GM19467 (cell line): Measurements from ENCODE around the gene OSBPL2.

Experiments used
- ATAC-seq: cut with Tn5 transposase; IDR thresholded peaks from one replicate; pipeline ENCODE4 v1.9.1; 2021; ENCODE audit warnings: mild to moderate bottlenecking, moderate library complexity; ENCODE audit not compliant: unreplicated experiment

Gene OSBPL2

DNA sequence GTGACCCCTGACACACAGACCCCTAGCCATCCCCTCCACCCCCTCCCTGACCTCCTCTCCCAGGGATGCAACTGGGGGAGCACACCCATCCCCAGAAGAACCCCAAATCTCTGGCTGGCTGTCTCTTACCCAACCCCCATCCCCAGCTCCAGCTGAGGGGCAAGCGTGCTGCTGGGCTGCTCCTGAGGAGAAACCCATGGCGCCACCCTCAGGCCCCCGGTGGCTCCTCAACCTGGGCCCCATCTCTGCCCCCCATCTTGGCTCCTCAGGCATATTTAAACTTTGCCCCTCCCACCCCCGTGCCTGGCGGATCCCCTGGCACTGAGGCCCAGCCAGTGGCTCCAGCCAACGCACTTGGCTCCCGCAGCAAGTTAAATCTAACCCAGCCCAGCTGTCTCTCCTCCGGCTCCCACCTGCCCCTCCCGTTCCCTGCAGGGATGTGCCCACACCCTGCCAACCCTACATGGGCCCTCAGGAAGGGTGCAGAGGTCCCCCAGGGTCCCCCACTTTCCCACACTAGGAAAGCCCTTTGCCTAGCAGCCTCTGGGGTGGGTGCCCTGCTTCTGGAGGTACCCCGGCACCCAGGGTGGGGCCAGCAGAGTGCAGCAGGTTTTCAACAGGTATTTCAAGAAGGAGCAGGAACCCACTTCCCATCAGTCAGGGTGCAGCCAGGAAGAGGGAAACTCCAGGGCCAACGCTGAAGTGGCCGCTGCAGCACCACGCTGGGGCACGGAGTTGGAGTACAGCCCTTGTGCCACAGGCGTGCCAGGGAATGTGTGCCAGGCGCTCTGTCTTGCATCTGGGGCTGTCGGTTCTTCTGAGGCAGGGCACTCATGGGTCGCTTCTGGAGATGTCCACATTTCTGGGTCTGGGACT is 5.3 kb upstream of the OSBPL2 start:
- no peak for ATAC-seq

DNA sequence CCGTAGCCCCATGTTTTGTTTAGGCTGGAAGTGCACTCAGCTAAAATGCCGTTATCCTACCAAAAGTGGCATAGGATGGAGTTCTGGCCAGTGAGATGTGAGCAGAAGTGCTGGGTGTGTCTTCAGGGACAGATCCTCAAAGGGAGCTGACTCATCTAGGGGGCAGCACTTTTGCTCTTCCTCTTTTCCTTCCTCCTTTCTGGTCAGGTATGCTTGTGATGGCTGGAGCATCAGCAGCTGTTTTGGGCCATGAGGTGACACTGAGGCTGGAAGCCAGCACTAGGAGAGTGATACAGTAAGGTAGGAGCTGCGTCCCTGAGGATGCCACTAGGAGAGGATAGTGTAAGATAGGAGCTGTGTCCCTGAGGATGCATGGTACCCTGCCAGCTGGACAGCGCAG is 4.6 kb upstream of the OSBPL2 start:
- ATAC-seq = no peak

DNA sequence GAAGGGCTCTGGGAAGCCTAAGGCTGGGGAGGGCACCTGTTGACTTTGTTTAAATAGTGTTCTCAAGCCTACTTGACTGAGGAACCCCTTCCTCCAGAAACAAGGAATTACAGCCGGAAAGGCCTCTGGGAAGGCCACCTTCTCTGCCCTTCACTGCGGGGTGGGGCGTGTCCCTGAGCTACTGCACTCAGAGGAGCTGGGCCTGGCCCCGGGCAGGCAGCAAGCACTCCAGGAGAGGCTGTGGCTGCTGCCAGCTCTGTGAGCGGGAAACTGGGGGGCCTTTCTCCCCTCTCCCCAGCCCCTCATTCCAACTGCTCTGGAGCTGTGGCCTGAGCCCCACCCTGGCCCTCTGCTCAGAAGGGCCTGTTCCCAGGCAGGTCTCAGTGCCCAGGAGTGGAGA is 4.0 kb upstream of the OSBPL2 start:
- ATAC-seq = no peak

DNA sequence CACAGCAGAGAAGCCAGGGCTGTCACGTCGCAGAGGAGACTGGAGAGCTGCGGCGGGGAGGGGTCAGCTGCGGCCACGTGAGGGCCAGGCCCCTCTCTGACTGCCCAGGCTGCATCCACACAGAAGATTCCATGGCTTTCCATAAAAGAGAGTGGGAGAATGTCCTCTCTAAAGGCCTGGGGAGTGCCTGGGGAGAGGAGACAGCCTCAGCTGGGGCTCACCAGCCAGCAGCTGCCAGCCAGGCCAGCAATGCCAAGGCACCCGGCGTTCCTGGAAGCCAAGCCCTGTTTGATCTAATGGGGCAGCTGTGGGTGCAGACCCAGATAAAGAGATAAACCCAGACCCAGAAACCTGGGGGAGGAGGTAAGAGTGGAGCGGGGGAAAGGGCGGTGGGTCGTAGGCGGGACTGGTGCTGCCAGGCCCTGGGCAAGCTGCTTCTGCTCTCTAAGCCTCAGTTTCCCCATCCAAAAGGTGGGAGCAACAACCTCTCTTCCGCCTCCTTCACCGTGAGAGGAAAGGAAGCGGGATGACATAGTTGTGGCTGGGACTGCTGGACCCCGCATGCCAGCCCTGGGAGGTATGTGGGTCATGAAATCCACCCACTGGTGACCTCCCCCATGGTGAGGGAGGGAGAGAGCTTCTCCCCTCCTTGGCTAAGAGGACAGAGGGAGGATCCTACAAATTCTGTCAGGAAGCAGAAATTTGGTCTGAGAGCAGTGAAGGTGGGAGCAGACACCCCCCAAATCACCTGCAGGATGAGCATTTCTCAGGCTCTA is 3.1 kb upstream of the OSBPL2 start:
- ATAC-seq = no peak

DNA sequence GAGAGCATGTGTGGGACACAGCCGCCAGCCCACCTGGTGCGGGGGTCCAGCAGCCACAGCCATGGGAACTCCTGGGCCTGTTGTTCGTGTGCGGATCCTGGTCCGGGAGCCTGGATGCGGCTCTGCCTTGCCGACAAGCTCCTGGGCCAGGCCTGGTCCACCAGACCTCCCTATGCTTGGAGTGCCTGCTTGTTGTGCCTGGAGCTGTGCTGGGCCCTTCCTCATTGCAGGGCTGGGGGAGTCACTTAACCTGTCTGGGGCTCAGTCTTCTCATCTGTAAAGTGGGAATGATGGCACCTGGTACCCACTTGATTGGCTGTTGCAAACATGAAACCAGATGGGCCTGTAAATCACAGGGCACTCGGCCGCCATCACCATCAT is 2.6 kb upstream of the OSBPL2 start:
- no peak for ATAC-seq

DNA sequence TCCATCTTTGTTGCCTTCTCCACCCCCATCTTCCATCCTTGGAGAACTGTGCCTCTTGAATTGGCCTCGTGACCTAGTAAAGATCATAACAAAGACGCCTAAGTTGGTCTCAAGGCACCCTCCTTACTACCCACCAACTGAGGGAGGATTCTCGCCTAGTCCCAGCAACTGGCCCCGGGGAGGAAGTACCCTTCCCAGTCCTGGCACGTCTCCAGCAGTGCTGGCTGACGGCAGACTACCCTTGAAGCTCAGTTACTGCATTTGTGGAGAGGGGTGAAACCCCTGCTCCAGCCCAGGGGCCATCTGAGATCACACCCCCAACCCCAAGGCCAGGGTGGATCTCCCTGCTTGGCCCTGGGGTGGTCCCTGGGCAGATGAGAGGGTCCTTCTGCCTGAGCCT is 2.1 kb upstream of the OSBPL2 start:
- ATAC-seq = no peak

DNA sequence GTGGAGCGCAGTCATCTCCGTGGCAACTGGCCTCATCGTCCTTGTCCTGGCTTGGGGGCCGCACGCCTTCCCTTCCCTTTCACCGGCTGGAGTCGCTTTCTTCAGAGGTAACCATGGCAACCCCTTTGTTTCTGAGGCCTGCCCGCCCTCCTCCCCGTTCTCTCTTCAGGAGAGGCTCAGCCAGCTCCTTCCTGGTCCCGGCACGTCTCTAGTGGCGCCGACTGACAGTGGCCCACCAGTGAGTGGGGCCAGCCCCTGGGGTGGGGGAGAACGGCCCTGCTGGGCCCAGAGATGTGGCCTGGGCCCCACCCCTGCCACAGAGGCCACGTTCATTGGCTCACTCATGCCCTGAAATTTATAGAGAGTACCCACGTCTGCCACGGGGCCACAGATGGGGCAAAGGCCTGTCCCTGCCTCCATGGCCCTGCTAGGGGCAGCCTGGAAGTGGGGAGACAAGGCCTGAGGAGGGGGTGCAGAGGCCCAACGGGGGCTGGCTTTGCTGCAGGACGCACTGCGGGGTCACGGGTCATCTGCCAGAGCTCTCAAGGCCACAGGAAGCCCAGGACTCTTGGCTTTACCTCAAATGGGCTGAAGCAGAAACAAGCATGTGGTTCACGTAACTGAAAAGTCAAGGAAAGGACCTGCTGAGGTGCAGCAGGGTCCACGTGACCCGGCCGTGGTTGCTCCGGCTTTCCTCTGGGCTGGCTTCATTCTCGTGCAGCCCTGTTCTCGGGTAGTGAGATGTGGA is 1.4 kb upstream of the OSBPL2 start:
- ATAC-seq = no peak

DNA sequence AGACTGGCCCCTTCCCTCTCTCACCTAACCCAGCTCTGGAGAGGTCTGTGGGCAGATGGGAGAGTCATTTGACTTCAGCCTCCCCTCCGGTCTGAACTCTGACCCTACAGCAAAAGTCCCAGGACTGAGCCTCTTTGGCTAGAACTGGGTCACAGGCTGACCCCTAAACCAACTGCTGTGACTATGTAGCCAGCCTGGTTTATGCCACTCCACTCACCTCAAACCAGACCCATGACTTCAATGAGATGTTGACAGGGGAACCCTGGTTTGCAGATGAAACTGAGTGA is 864 bp upstream of the OSBPL2 start:
- no peak for ATAC-seq

DNA sequence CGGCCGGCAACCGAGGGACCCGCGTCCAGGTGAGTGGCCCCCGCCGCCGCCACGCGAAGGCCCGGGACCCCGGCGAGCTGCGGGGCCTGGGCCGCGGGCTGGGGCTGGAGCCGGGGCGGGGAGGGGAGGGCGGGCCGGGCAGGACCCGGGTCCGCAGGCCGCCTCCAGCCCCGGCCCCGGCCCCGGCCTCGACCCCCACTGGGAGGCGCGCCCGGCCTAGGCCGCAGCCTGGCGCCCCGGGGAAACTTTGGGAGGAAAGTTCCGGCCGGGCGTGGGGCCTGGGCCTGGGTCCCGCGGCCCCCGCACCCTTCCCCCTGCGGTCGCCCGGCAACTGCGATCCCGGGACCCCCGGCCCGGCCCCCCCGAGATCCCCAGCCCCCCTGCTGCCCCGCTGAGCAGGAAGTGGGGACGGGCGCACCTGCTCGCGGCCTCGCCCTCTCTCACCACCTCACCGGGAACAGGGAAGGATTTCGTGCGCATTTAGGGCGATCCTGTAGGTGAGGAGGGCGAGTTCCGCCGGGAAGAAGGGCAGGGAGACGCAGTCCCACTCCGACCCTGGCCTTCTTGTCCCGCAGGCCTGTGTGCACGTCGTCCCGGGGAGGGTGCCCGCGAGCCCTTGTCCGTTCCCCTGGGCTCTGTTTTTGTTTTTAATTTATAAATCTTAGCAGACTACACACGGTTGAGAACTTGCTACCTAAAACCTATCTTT is 402 bp downstream of the OSBPL2 start:
- ATAC-seq = peak; percentile 5

DNA sequence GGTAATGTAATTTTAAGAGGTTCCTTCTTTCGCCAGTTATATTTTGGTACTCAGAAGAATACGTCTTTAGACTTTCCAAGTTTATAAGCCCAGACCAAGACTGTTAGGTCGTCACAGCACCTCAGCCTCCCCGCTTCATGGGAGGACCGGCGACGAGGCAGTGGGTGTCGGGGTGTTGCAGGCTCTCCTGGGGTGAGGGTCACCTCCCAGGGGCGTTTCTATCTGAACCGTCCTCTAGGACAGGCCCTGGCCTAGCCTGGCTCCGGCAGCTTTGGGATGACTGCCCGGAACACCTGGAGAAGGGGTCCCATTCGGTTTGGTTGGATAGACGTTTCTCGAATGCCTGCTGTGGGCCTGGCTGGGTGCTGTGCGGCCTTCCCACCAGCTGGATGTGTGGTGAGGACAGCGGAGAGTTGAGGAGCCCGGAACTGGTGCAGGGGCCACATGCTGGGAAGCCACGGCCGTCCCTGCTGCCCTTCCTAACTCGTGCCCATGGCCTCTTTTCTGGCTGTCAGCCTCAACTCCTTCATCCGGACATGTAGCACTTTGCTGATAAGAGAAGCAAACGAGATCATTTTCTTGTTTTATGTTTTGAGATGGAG is 1.1 kb downstream of the OSBPL2 start:
- ATAC-seq = no peak

DNA sequence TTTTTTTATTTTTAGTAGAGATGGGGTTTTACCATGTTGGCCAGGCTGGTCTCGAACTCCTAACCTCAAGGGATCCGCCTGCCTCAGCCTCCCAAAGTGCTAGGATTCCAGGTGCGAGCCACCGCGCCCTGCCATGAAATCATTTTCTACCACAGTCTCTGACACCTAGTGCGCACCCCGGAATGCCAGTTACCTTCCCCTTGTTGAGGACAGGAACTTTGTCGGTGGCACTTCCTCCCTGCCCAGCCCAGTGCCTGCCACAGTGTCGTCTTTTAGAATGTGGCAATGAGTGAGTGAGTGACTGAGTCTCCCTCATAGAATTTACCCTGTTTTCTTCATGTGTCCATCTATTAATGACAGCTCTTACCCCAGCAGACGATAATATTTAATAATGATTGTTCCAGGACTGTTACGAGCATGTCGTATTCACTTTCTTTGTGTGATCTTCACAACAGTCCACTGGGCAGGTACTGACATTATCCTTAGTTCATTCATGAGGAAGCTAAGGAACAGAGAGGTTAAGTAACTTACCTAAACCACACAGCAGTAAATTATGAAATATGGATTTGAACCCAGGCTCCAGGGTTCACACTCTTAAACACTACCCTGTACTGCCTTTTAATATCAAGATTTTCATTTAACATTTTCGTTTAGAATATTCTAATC is 1.8 kb downstream of the OSBPL2 start:
- ATAC-seq = no peak

DNA sequence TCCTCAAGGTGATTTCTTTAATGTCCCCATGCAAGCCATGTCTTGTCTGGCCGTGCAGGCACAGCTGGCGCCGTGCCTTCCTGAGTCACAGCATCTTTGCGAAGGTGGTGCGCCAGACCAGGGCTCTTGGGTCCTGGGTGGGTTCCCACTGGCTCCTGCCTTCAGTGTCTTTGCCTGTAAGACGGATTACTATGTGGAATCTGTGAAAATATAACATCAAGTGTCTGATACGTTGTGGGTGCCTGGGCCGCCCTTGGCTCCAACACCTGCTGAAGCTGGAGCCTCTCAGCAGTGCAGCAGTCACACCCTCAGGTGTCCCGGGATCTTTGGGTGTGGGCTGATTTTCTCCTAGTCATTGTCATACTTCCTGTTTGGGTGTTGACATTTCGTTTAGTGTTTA is 3.2 kb downstream of the OSBPL2 start:
- no peak for ATAC-seq

DNA sequence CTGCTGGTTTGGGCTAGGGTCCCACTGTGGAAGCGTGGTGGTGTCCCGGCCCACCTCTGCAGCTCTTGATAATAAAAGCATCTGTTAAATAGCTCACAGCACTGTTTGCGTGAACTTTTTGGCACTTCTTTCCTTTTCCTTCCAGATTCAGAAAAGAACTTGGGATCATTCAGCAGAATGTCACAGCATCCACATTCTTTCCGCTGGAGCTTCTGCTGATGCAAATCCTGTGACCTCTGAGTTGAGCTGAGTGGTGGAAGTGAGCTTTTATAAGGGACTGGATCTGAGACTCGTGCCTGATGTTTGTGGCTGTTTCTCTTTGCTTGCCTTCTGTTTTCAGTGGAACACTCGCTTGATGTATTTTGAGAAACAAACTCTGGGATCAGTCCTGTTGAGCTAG is 3.9 kb downstream of the OSBPL2 start:
- no peak for ATAC-seq

DNA sequence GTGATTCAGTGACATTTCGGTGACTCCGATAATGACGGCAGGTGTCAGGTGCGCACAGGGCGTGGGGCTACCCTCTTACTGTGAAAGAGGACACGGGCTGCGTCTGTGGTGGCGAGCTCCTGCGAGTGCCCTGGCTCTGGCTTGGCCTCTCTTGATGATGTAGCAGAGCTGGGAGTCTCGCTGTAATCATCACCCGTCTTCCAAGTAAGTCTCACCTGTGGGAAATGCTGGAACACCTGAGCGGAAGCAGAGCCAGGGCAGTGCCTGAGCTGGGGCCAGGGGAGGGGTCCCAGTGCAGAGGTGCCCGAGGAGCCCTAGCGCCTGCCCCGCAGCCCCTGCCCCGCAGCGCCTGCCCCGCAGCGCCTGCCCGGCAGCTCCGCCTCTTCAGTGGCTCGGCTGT is 4.8 kb downstream of the OSBPL2 start:
- no peak for ATAC-seq

DNA sequence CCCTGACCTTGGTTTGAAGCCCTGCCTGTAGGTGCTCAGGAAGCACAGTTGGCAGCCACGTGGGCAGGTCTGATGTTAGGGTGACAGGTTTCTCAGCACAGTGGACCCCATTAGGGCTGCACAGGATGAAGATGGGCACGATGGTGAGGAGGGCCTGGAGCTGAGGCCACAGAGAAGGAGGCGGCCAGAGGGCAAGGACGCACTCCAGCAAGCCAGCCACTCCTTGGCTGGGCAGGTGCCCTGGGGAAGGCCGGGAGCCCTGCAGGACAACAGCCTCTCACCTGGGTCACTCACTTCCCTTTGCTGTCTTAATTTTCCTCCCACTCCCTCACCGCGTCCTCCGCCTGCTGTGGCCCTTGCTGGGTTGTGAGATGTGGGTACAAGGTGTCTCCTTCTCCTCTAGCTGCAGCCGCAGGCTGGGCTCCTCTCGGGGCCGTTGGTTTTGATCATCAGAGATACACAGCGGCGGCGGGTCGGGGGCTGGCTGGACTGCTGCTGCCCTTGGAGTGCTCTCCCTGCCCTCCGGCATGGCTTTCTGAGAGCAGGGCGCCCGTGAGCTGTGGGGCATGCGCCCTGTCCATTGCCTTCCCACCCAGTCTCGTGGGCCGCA is 5.7 kb downstream of the OSBPL2 start:
- no peak for ATAC-seq

DNA sequence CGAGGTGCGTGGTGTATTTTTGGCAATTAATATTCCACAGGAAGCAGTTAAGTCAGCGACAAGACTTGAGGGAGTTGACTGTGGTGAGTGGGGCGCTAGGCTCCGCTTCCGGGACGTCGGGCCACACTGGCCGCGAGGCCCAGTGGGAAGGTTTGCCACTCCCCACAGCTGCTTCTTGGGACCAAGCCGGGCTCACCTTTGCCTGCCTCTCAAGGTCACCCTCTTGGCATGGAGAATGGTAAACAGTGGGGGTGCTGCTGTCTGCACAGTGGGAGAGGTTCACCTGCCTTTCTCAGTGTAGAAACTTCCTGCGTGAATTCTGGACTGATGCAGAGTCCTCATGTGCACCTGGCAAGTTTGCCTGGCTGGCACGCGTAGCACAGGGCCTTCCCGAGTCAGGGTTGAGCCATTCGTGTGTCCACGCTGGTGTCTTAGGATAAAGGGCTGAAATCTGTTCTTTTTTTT is 6.4 kb downstream of the OSBPL2 start:
- no peak for ATAC-seq

DNA sequence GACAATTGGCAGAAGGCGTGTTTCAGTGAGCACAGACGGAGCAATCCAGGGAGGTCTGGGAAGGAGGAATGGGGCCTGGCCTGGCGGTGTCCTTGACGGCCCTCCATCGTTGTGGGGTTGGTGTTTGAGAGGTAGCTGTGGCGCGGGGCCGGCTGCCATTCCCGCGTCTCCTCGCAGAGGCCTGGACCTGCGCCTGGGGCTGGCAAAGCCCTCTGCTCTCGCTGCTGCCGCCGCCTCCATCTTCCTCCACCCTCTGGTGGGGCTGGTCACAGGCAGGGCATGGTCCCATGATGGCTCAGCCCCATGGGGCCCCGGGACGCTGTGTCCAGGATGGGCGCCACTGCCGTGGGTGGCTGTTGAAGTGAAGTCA is 7.6 kb downstream of the OSBPL2 start:
- ATAC-seq = no peak

DNA sequence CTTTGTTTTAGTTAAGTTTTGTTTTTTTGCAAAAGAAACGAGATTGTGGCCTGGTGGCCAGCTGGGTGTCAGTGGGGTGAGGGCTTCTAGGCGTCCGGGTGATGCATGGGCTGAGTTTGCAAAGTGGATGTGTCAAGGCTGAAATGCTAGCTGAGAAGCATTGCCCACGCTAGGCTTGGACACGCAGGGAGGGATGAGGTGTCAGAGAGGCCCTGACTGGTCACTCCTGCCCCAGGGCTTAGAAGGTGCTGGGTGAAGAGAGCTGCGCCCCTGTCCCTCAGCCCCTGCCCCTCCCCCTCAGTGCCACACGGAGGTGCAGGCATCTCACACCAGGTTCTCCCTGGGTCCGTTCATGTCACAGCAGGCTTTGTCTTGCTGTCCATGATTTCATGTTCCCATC is 8.1 kb downstream of the OSBPL2 start:
- ATAC-seq = no peak

DNA sequence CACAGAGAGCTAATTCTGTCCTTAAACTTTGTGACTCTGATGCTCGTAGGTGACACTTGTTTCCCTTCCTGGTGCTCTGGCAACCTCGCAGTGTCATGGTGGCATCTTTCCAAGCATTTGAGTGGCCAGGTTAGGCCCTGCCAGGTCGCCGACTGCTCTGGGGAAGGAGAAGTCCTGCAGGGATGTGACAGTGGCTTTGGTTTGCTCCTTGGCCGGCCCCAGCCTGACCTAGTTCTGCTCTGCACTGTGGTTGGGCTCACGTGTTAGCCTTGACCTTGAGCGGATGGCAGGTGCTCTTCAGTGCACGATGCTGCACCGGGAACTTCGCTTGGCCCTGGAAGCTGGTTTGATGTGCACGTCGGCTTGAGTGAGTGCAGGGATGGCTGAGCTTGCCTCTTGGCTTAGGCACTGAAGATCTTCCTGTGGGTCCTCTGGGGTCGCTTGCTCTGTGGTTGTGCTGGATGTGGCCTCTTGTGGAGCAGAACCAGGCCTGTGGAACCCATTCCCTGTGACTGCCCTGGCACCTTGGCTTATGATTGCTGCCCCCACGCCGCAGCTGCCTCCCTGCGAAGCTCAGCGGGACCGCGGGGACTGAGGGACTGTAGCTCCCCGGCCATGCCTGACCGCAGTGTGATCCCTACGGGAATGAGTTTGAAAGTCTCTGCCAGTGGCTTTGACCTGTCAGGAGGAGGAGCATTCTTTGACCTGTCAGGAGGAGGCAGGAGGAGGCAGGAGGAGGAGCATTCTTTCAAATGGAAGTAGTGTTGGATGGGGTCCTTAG is 8.7 kb downstream of the OSBPL2 start:
- no peak for ATAC-seq
